Stimulated activated CD8-positive, alpha-beta memory T cell treated with anti-CD3 and anti-CD28 coated beads, Interleukin-15, amount 100 ng/mL, for 24 hours (primary cell): Measurements from ENCODE around the gene GBF1.

ENCODE experiments used
- DNase-seq: peaks from one replicate; pipeline ENCODE4 v3.0.0-alpha.2; 2020; ENCODE audit warnings: low read depth

GBF1 gene

GRCh38 chr10:102352066-102352715 is 106.9 kb downstream of the GBF1 start:
- peak; percentile 42 for DNase-seq

GRCh38 chr10:102354451-102354850 is 109.1 kb downstream of the GBF1 start:
- no peak for DNase-seq

DNA sequence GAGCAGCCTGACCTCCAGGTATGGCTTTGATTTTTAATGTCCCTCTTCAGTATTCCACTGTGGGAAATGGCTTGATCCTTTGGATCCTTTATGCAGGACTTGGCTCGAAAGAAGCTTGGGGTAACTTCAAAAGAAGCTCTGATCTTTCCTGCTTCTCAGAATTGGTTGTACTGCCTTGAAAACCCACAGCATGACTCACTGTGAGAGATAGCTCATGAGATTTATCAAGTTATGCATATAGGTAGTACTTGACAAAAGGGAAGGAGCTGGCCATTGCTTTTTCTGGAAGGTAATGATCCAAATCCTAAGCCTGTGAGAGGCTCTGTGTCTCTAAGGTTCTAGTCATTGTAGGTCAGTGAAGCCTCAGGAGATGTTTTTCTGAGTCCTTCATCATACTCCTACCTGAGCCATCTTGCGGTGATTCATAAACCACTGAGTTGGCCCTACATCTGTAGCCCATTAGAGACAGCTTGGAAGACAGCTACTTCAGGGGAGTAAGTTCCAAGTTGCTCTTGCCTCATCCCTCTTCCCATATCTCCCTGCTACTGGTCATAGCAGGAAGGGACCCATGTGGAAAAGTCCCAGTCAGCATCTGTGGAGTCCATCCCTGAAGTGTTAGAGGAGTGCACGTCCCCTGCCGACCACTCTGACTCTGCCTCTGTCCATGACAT is 113.5 kb downstream of the GBF1 start:
- no peak for DNase-seq

- DNase-seq, result no peak
These were observed 122.1 kb downstream of the GBF1 start for GRCh38 chr10:102367441-102367840.

DNA sequence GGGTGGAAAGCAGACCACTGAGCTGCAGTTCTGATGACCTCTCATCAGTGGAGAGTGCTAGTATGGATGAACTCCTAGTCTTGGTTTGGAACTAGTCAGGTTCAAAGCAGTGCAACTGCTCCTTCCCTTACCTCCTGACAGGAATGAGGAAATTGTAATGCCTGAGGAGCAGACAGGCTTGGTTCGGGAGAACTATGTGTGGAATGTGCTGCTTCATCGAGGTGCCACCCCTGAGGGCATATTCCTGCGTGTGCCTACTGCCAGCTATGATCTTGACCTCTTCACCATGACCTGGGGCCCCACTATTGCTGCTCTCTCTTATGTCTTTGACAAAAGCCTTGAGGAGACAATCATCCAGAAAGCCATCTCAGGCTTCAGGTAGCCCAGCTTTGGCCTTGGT is 122.7 kb downstream of the GBF1 start:
- DNase-seq, result no peak

GRCh38 chr10:102371295-102371694 is 126.0 kb downstream of the GBF1 start:
- no peak for DNase-seq

DNA sequence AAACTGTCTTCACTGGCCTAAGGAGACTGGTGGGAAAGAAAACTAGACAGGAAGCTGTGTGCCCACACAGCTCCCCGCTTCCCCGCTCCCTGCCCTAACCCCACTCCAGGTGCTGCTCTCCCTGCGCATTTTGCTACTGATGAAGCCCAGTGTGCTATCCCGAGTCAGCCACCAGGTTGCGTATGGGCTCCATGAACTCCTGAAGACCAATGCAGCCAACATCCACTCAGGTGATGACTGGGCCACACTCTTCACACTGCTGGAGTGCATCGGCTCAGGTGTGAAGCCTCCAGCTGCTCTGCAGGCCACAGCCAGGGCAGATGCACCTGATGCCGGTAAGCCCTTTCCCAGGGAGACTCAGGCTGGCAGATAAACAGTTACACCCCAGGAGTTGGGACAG is 129.9 kb downstream of the GBF1 start:
- no peak for DNase-seq

- no peak for DNase-seq
These were observed 130.5 kb downstream of the GBF1 start for GRCh38 chr10:102375867-102376266.

DNA sequence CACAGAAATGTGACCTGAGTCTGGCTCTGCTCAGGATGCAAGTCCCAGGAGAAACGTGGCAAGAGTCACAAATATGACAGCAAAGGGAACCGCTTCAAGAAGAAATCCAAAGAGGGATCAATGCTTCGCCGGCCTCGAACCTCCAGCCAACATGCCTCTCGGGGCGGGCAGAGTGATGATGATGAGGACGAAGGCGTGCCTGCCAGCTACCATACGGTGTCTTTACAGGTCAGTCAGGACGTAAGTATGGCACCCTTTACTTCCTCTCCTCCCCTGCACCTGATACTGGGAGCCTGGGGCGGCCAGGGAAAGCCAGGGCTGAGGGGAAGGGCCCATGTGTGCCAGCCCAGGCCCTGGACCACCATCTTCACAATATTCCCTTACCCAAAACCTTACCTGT is 131.6 kb downstream of the GBF1 start:
- DNase-seq, result no peak

GRCh38 chr10:102379383-102379782 is 134.1 kb downstream of the GBF1 start:
- DNase-seq, result no peak

DNA sequence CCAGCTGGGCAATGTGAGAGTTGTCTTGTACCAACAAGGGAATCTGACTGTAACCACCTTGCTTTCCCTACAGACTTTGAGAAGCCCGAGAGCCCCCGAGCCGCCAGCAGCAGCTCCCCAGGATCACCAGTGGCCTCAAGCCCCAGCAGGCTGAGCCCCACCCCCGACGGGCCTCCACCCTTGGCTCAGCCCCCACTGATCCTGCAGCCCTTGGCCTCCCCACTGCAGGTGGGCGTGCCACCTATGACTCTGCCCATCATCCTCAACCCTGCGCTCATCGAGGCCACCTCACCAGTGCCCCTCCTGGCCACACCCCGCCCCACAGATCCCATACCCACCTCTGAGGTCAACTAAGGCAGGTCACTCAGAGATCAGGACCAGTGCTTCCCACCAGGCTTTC is 136.7 kb downstream of the GBF1 start:
- DNase-seq, result no peak

DNA sequence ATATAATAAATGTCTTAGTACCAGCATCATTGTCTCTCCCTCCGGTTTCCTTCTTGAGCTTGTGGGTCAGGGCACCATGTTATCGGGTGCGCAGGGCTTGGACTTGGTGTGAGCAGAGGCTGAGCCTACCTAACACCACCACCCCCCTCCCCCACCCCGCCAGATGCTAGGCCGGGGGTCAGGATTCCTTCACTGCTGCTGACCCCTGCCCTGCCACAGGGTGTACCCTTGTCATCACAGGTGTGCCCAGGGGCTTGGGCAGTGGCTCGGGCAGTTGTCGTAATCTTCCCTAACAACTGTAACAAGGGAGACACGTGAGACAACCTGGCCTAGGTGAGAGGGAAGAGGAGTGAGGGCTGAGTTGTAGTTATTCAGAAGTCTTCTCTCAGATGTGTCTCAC is 137.5 kb downstream of the GBF1 start:
- no peak for DNase-seq

- no peak for DNase-seq
These were observed 138.7 kb downstream of the GBF1 start for GRCh38 chr10:102384053-102384452.

- DNase-seq, result no peak
These were observed 139.5 kb downstream of the GBF1 start for GRCh38 chr10:102384606-102385429.

DNA sequence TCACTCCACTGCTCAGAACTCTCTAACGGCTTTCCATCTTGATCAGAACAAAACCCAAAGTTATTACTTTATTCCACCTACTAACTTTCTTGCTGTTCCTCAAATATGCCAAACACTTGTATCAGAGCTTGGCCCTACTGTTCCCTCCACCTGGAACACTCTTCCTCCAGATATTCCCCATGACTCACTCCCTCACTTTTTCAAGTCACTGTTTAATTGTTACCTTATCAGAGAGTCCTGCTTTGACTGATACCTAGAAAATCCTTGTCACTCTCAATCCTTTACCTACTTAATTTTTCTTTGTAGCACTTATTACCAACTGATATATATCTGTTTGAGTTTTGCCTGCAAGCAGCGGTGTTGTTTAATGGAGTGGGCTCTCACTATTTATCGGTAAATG is 144.6 kb downstream of the GBF1 start:
- no peak for DNase-seq

DNA sequence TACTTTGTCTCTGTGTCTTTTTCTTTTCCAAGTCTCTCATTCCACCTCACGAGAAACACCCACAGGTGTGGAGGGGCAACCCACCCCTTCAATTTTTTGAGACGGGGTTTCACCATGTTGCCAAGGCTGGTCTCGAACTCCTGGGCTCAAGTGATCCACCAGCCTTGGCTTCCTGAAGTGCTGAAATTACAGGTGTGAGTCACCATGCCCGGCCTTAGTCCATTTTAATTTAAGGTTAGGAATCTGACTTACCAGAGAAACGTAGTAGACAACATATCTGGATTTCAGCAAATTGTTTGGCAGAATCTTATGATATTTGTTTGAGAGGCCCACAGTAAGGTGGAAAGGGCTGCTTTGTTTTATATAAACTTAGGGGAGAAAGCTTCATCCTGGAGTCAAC is 147.0 kb downstream of the GBF1 start:
- DNase-seq, result no peak

DNA sequence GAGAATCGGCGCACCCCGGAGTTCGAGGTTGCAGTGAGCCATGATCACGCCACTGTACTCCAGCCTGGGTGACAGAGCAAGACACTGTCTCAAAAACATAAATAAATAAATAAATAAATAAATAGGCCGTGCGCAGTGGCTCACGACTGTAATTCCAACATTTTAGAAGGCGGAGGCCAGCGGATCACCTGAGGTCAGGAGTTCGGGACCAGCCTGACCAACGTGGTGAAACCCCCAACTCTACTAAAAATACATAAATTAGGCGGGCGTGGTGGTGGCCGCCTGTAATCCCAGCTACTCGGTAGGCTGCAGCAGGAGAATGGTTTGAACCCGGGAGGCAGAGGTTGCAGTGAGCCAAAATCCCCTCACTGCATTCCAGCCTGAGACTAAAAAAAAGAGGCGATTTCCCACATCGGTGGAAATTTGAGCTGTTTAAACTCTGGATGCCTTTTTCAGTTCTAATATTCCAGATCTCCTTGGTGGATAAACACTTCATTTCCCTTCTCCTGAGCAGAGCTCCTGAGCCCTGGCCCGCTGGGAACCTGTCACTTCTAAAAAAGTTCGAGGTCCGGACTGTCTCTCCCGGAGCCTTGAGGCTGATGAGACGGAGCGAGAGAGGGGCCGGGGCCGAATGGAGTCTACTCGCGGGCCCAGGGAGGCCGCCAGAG is 148.2 kb downstream of the GBF1 start:
- DNase-seq, result no peak

DNA sequence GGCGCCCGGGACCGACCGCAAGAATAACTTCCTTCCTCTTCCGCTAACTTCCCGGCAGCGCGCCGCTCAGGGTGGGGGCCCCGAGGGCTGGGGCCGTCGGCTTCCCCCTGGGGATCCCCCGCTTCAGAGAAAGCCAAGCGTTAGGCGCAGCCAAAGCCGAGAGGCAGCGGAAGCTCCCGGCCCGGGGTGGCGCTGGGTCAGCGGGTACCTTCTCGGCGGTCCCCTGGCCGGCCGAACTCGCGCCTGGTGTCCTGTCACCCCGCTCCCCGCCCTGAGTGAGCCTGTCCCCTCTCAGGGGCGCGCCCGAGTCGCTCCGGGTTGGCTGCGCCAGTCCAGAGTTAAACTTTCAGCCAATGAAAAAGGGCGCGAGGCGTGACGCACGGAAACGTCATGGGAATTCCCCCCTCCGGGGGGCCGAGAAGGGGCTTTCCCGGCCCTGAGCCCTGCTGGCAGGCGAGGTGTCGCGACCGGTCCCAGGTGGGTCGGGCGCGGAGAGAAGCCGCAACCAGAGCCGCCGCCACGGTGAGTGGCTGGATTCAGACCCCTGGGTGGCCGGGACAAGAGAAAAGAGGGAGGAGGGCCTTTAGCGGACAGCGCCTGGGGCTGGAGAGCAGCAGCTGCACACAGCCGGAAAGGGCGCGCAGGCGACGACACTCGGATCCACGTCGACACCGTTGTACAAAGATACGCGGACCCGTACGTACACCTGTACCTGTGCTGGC is 148.9 kb downstream of the GBF1 start:
- peak; percentile 97 for DNase-seq

DNA sequence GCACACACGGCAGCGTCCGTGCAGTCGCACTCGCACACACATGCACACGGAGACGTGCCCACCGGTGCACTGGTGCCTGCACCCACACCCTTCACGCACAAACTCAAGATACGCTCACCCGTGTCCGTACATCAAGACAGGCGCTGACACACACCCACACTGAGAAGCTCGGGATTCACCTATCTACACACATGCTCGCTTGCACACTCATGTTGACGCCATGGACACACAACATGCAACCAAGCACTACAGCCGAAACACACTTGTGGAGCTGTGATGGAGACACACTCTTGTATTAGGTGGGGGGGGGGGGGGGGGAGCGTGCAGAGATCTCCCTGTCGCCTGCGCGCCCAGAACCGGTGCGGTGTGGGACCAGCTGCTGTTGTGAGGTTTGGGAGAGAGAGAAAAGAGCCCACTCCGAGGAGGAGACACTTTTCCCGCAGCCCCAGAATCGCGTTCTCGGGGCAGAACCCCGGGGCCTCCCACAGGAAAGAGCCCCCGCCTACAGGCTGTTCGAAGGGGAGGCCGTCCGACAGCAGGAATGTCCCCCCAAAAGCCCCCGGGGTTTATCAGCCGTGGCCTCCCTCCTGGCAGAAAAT is 149.6 kb downstream of the GBF1 start:
- no peak for DNase-seq

DNA sequence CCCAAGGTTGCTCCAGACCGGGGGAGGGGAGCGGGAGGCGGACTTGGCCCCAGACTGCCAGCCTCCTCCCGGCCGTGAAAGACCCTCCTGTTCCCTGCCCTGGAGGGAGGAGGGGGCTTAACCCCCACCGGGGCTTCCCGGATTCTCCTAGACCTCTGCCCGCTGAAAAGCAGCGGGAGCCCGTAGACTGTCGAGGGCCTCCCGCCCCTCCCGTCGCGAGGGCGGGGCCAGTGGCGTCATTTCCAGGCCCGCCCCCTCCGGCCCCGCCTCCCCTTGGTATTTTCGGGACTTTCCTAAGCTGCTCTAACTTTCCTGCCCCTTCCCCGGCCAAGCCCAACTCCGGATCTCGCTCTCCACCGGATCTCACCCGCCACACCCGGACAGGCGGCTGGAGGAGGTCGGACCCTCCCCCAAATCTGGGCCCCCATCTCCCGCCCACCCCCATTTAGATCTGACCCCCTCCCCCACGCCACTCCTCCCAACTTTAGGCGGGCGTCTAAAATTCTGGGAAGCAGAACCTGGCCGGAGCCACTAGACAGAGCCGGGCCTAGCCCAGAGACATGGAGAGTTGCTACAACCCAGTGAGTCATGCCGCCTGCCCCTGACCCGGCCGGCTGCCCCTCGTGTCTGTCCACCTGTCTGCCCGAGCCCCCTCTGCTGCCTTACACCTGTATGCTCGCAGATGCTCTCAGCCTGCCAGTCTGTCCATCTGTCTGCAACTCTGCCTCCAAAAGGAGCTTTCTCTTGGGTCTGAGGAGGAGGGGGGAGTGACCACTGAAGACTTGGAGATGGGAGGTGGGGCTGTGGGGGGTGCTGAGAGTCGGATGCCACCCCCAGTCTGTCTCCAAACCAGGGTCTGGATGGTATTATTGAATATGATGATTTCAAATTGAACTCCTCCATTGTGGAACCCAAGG is 150.3 kb downstream of the GBF1 start, which contains the start of gene NFKB2:
Gene NFKB2 (plus strand): TSS at position 306 of the 917 bp plus-strand sequence. CDS start 255 bp downstream, at position 561.
- peak; percentile 85 for DNase-seq
